BJ (cell line): ENCODE data around the gene SCYL1. TPM values are rescaled to one million over a fixed set of nuclear protein-coding genes. Genes with fewer than 3 reads are reported as not detected.

ENCODE experiments used
- CTCF ChIA-PET: fragments of 350-600 bp; formaldehyde crosslinking; extraction: SDS; loops from one replicate; lab custom pipeline; 2021; ENCODE audit warnings: antibody characterized with exemption, inconsistent platforms; lab: Yijun Ruan, JAX
- POLR2A ChIA-PET: fragments of 300-600 bp; sonication (Branson Sonifier 250); formaldehyde crosslinking; extraction: SDS; loops from one replicate; lab custom pipeline; 2021; ENCODE audit warnings: antibody characterized with exemption; lab: Charles Lee
- DNase-seq: peaks from one replicate; pipeline ENCODE4 v3.0.0-alpha.2; 2011; ENCODE audit warnings: low read depth
- H3K27me3 ChIP-seq: 2 replicates; pipeline ENCODE4 v1.6.0; 2011; ENCODE audit warnings: low read length; ENCODE audit not compliant: control insufficient read depth, insufficient read depth
- H3K36me3 ChIP-seq: 2 replicates; pipeline ENCODE4 v1.5.1; 2011; ENCODE audit warnings: low read length; ENCODE audit not compliant: control insufficient read depth, insufficient read depth
- H3K4me3 ChIP-seq: 2 replicates; pipeline ENCODE4 v1.5.1; 2011; ENCODE audit warnings: low read depth, mild to moderate bottlenecking, control low read depth, low read length
- polyA plus RNA-seq: library from polyadenylated mRNA; depleted of rRNA; stranded (reverse); fragments of >200 nt; gene quantifications from 2 replicates; pipeline ENCODE4 v1.2.3, GENCODE V29; 2011
- TF ChIP-seq, protein P1 (sequence below): IDR thresholded peaks from 2 replicates; pipeline ENCODE4 v1.5.1; 2011; ENCODE audit warnings: low read depth, mild to moderate bottlenecking, control low read depth, inconsistent platforms, low read length, moderate library complexity; ENCODE audit not compliant: insufficient read depth

The SCYL1 gene
- polyA plus RNA-seq, 1 experiment: 134 TPM

DNA sequence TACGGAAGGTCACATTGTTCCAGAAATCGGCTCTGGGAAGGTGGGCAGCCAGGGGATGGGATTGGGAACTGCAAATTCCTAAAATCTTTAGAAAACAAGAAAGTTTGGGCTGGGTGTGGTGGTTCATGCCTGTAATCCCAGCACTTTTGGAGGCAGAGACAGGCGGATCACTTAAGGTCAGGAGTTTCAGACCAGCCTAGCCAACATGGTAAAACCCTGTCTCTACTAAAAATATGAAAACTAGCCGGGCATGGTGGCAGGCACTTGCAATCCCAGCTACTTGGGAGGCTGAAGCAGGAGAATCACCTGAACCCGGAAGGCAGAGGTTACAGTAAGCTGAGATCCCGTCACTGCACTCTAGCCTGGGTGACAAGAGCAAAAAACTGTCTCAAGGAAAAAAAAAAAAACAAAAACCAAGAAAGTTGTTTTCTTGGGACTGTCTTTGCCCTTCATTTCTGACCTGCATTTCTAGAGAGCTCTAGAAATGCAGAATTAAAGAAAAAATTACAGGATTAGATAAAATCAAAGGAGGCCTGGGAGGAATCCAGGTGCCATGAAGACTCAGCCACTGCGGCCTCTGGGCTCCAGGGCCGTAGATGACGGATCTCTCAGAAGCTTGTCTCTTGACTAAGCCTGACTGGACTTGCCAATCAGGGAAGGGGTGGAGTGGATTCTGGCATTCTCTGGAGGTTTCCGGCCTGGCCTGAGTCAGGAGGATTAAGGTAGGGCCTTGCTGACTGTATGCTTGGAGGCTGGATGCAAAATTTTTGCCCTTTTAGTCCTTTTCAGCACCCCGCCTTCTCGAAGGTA, 31.3 kb upstream of the SCYL1 start:
- ChIA-PET POLR2A (interaction anchor here (0.6 to 3.7 kb wide), 6 partner anchors 9 to 71 kb away, joined by 3 to 38 read pairs (median 6); partner anchors contain the start of gene NEAT1), CTCF (interaction anchor here (0.8 to 7.3 kb wide), 7 partner anchors 12 to 123 kb away, joined by 3 to 62 read pairs (median 4); no protein-coding TSS in a partner anchor)
- DNase-seq: peak; percentile 86
- TF ChIP-seq, protein P1, sequence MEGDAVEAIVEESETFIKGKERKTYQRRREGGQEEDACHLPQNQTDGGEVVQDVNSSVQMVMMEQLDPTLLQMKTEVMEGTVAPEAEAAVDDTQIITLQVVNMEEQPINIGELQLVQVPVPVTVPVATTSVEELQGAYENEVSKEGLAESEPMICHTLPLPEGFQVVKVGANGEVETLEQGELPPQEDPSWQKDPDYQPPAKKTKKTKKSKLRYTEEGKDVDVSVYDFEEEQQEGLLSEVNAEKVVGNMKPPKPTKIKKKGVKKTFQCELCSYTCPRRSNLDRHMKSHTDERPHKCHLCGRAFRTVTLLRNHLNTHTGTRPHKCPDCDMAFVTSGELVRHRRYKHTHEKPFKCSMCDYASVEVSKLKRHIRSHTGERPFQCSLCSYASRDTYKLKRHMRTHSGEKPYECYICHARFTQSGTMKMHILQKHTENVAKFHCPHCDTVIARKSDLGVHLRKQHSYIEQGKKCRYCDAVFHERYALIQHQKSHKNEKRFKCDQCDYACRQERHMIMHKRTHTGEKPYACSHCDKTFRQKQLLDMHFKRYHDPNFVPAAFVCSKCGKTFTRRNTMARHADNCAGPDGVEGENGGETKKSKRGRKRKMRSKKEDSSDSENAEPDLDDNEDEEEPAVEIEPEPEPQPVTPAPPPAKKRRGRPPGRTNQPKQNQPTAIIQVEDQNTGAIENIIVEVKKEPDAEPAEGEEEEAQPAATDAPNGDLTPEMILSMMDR: no peak
- Histone ChIP-seq H3K36me3 (no peaks in the 10 kb centered on the region), H3K27me3 (no peaks in the 10 kb centered on the region), H3K4me3 (no peak overlapping the region)

DNA sequence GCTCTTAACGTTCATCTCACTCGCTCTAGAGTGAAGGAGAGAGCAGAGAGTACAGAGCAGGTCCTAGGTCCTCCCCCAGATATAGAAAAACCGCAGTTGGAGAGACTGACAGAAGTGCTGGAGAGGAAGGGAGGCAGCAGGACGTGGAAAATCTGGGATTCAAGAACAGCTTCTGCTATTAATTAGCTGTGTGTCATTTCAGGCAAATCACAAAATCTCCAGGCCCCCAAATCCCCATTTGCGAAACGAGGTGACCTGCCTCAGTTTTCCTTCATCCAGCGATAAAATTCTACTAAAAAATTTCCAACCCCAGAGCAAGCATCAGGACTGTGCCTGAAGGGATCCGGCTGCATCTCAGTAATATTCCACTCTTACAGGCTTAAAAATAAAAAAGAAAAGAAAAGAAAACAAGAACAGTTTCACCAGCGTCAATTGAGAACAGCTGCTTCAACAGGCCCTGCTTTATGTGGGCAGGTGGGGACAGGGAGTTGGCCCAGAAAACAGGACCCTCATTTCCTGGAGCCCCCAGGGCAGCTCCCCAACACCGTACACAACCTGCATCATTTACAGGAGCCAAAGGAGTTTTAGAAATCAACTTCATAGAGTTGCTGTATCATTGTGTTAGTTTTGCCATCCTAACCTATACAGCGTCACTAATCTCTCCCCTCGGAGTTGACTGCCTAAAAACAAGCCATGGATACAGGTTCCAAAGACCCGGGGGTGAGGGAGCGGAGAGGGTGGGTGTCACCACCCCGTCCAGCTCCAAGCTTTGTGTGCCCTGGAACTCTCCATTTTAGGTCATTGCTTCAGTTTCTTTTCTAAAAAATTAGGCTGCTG, 28.4 kb upstream of the SCYL1 start:
- no peak for DNase-seq
- ChIA-PET POLR2A (interaction anchor here (0.5 to 8.3 kb wide), 13 partner anchors 8 to 138 kb away, joined by 3 to 204 read pairs (median 11); partner anchors contain the start of gene NEAT1), CTCF (interaction anchor here (0.6 to 4.7 kb wide), 8 partner anchors 9 to 181 kb away, joined by 3 to 55 read pairs (median 4); no protein-coding TSS in a partner anchor)
- Histone ChIP-seq H3K27me3 (no peaks in the 10 kb centered on the region), H3K36me3 (peaks cover 3% of the 10 kb centered on the region; the same call in 1 of the 2 replicates), H3K4me3 (peak overlapping the region; percentile 30)
- TF ChIP-seq, protein P1: no peak

DNA sequence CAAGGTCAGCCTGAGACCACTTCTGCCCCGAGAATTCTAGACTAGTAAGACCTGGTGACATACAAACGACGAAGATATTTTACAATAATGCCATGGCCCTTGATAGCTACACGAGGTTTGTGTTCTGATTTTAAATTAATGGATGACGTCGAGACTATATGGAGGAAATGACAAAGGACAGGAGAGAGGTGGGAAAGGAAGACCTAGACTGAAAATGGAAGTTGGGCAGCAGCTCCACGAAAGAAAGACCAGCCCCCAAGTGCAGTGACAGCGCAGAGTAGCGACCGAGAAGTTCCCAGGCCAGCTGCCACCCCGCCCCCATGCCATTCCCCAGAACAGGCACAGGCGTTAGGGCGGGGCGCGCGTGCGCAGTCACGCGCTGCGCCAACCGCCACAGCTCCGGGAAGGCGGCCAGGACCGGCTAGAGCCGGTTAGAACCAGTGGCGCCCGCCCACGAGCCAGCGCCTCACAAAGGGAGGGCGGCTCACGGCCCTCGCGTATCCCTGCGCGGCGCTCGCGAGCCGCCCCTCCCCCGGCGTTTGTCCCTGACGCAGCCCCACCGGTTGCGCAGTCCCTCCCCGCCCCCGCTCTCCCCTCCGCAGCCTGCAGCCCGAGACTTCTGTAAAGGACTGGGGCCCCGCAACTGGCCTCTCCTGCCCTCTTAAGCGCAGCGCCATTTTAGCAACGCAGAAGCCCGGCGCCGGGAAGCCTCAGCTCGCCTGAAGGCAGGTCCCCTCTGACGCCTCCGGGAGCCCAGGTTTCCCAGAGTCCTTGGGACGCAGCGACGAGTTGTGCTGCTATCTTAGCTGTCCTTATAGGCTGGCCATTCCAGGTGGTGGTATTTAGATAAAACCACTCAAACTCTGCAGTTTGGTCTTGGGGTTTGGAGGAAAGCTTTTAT, 27.5 kb upstream of the SCYL1 start:
- H3K4me3 ChIP-seq: peak overlapping the region; percentile 63
- ChIA-PET POLR2A (interaction anchor here (0.5 to 8.3 kb wide), 13 partner anchors 8 to 139 kb away, joined by 3 to 204 read pairs (median 11); partner anchors contain the start of gene NEAT1), CTCF (interaction anchor here (0.6 to 4.7 kb wide), 10 partner anchors 9 to 182 kb away, joined by 3 to 55 read pairs (median 4); no protein-coding TSS in a partner anchor)
- peak; percentile 89 for DNase-seq
- TF ChIP-seq, protein P1: no peak; the same call in 1 of the 2 replicates
- H3K27me3 ChIP-seq: no peaks in the 10 kb centered on the region
- H3K36me3 ChIP-seq: peaks cover 4% of the 10 kb centered on the region; the same call in 1 of the 2 replicates

DNA sequence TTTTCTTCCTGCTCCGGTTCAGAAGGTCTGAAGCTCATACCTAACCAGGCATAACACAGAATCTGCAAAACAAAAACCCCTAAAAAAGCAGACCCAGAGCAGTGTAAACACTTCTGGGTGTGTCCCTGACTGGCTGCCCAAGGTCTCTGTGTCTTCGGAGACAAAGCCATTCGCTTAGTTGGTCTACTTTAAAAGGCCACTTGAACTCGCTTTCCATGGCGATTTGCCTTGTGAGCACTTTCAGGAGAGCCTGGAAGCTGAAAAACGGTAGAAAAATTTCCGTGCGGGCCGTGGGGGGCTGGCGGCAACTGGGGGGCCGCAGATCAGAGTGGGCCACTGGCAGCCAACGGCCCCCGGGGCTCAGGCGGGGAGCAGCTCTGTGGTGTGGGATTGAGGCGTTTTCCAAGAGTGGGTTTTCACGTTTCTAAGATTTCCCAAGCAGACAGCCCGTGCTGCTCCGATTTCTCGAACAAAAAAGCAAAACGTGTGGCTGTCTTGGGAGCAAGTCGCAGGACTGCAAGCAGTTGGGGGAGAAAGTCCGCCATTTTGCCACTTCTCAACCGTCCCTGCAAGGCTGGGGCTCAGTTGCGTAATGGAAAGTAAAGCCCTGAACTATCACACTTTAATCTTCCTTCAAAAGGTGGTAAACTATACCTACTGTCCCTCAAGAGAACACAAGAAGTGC, 26.7 kb upstream of the SCYL1 start:
- DNase-seq: no peak
- TF ChIP-seq, protein P1: no peak
- Histone ChIP-seq H3K4me3 (peak overlapping the region; percentile 63), H3K36me3 (peaks cover 6% of the 10 kb centered on the region; the same call in 1 of the 2 replicates), H3K27me3 (no peaks in the 10 kb centered on the region)
- CTCF ChIA-PET: interaction anchor here (0.8 to 4.7 kb wide), 9 partner anchors 10 to 82 kb away, joined by 3 to 55 read pairs (median 7); no protein-coding TSS in a partner anchor
- POLR2A ChIA-PET: interaction anchor here (0.6 to 8.3 kb wide), 17 partner anchors 9 to 402 kb away, joined by 3 to 204 read pairs (median 8); partner anchors contain the start of genes FOSL1 and NEAT1
